Endothelial cell (in vitro differentiated cells): Measurements from ENCODE around the gene PPP3CA. TPM values are rescaled to one million over a fixed set of nuclear protein-coding genes. Genes with fewer than 3 reads are reported as not detected.

Experiments used
- DNase-seq: peaks from one replicate; pipeline ENCODE4 v3.0.0; 2021; ENCODE audit warnings: low spot score
- H3K27ac Mint-ChIP-seq: one replicate; pipeline ENCODE4 v1.8.0; 2021; ENCODE audit warnings: mixed read lengths, inconsistent platforms; ENCODE audit not compliant: unreplicated experiment
- H3K27me3 Mint-ChIP-seq: one replicate; pipeline ENCODE4 v1.8.0; 2021; ENCODE audit warnings: mild to moderate bottlenecking, moderate library complexity, mixed read lengths, inconsistent platforms; ENCODE audit not compliant: unreplicated experiment
- H3K36me3 Mint-ChIP-seq: one replicate; pipeline ENCODE4 v1.8.0; 2021; ENCODE audit warnings: mild to moderate bottlenecking, low read depth, mixed read lengths, inconsistent platforms; ENCODE audit not compliant: unreplicated experiment
- H3K4me1 Mint-ChIP-seq: one replicate; pipeline ENCODE4 v1.8.0; 2021; ENCODE audit warnings: mild to moderate bottlenecking, mixed read lengths, inconsistent platforms; ENCODE audit not compliant: unreplicated experiment
- H3K4me3 Mint-ChIP-seq: one replicate; pipeline ENCODE4 v1.8.0; 2021; ENCODE audit warnings: mild to moderate bottlenecking, mixed read lengths, inconsistent platforms; ENCODE audit not compliant: unreplicated experiment
- H3K9me3 Mint-ChIP-seq: one replicate; pipeline ENCODE4 v1.8.0; 2021; ENCODE audit warnings: mixed read lengths, inconsistent platforms; ENCODE audit not compliant: unreplicated experiment
- CTCF ChIP-seq: fragments of 200-600 bp; sonication (generic); IDR thresholded peaks from one replicate; pipeline ENCODE4 v1.5.0; 2021; ENCODE audit warnings: antibody characterized with exemption; ENCODE audit not compliant: unreplicated experiment
- total RNA-seq: library from RNA; stranded (reverse); fragmentation: NEBNext Ultra II Directional; extraction: Animal tissue kit (Norgen Biotek cat#: 25700); gene quantifications from one replicate; pipeline ENCODE4 v1.2.1, GENCODE V29; 2021; ENCODE audit not compliant: unreplicated experiment

The PPP3CA gene
- total RNA-seq, 1 donor from 2014 or later = 60.5 TPM

- Mint-ChIP-seq H3K27ac (no peak overlapping the region), H3K27me3 (peaks cover 2% of the 10 kb centered on the region), H3K9me3 (no peaks in the 10 kb centered on the region), H3K4me3 (no peak overlapping the region), H3K4me1 (peaks cover 6% of the 10 kb centered on the region), H3K36me3 (peaks cover 6% of the 10 kb centered on the region)
- no peak for DNase-seq
- no peak for TF ChIP-seq CTCF
Measured at GRCh38 chr4:101322743-101323142, 24.6 kb downstream of the PPP3CA start.

- DNase-seq = no peak
- Mint-ChIP-seq H3K4me3 (no peak overlapping the region), H3K27ac (no peak overlapping the region), H3K27me3 (peaks cover 2% of the 10 kb centered on the region), H3K36me3 (peaks cover 6% of the 10 kb centered on the region), H3K4me1 (peaks cover 3% of the 10 kb centered on the region), H3K9me3 (no peaks in the 10 kb centered on the region)
- TF ChIP-seq CTCF = no peak
Measured at GRCh38 chr4:101321481-101322042, 25.8 kb downstream of the PPP3CA start.

GRCh38 chr4:101315786-101316185, 31.5 kb downstream of the PPP3CA start:
- no peaks in the 10 kb centered on the region for H3K9me3 Mint-ChIP-seq
- H3K27ac Mint-ChIP-seq = no peak overlapping the region
- TF ChIP-seq CTCF = no peak
- H3K27me3 Mint-ChIP-seq = peaks cover 2% of the 10 kb centered on the region
- no peaks in the 10 kb centered on the region for H3K36me3 Mint-ChIP-seq
- DNase-seq = no peak
- H3K4me1 Mint-ChIP-seq = no peaks in the 10 kb centered on the region
- H3K4me3 Mint-ChIP-seq = no peak overlapping the region

GRCh38 chr4:101315041-101315440, 32.3 kb downstream of the PPP3CA start:
- Mint-ChIP-seq H3K4me3 (no peak overlapping the region), H3K27me3 (peaks cover 2% of the 10 kb centered on the region), H3K9me3 (no peaks in the 10 kb centered on the region), H3K36me3 (no peaks in the 10 kb centered on the region), H3K27ac (no peak overlapping the region), H3K4me1 (no peaks in the 10 kb centered on the region)
- TF ChIP-seq CTCF = no peak
- no peak for DNase-seq

GRCh38 chr4:101309925-101310324, 37.4 kb downstream of the PPP3CA start:
- TF ChIP-seq CTCF = no peak
- Mint-ChIP-seq H3K27me3 (peaks cover 2% of the 10 kb centered on the region), H3K9me3 (no peaks in the 10 kb centered on the region), H3K27ac (no peak overlapping the region), H3K4me3 (no peak overlapping the region), H3K36me3 (no peaks in the 10 kb centered on the region), H3K4me1 (peaks cover 16% of the 10 kb centered on the region)
- no peak for DNase-seq
